NCI-H748 (cell line): ENCODE results near the gene MRGPRG.

Source experiments
- DNase-seq: peaks from one replicate; lab custom pipeline; 2025; ENCODE audit not compliant: unreplicated experiment; lab: John Stamatoyannopoulos, UW

The MRGPRG gene

GRCh38 chr11:3225826-3226750 lies 7.5 kb upstream of the MRGPRG start:
- no peak for DNase-seq

- DNase-seq = no peak
These were observed 6.6 kb upstream of the MRGPRG start for GRCh38 chr11:3225159-3225758.

GRCh38 chr11:3224401-3225057 lies 5.9 kb upstream of the MRGPRG start:
- DNase-seq = no peak

GRCh38 chr11:3223932-3224381 lies 5.3 kb upstream of the MRGPRG start:
- no peak for DNase-seq

- no peak for DNase-seq
These were observed 4.6 kb upstream of the MRGPRG start for GRCh38 chr11:3222941-3223915.

GRCh38 chr11:3222003-3222855 lies 3.6 kb upstream of the MRGPRG start:
- DNase-seq = no peak

- DNase-seq = no peak
These were observed 2.9 kb upstream of the MRGPRG start for GRCh38 chr11:3221408-3222002.

- no peak for DNase-seq
These were observed 2.2 kb upstream of the MRGPRG start for GRCh38 chr11:3220521-3221407.

GRCh38 chr11:3220101-3220500 lies 1.5 kb upstream of the MRGPRG start:
- DNase-seq = no peak

- DNase-seq = no peak
These were observed 774 bp upstream of the MRGPRG start for GRCh38 chr11:3219281-3219892.

GRCh38 chr11:3217818-3218482 lies 663 bp downstream of the MRGPRG start:
- DNase-seq = no peak

GRCh38 chr11:3216027-3216525 lies 2.5 kb downstream of the MRGPRG start:
- DNase-seq = no peak

GRCh38 chr11:3215346-3216026 lies 3.1 kb downstream of the MRGPRG start:
- no peak for DNase-seq

GRCh38 chr11:3214420-3214699 lies 4.3 kb downstream of the MRGPRG start:
- DNase-seq = no peak

- DNase-seq = peak; percentile 28
These were observed 4.8 kb downstream of the MRGPRG start for GRCh38 chr11:3213659-3214419.

- no peak for DNase-seq
These were observed 10.3 kb downstream of the MRGPRG start for GRCh38 chr11:3208272-3208671.
